Keratinocyte (primary cell): ENCODE results near the gene PPP6R1. TPM values are rescaled to one million over a fixed set of nuclear protein-coding genes. Genes with fewer than 3 reads are reported as not detected.

ENCODE experiments used
- DNase-seq: peaks from one replicate; pipeline ENCODE4 v3.0.0-alpha.2; 2011; ENCODE audit warnings: low read depth, missing footprints, low spot score
- FAIRE-seq: peaks from 2 replicates; lab custom pipeline; 2011; peaks lifted over from hg19 to GRCh38; lab: Jason Lieb, UNC
- H2AFZ ChIP-seq: 2 replicates; pipeline ENCODE4 v1.6.0; 2012; ENCODE audit warnings: low read length, control low read depth, inconsistent platforms; ENCODE audit not compliant: control insufficient read depth
- H3K27ac ChIP-seq: 2 replicates; pipeline ENCODE4 v1.5.1; 2011; ENCODE audit warnings: low read length; ENCODE audit not compliant: control insufficient read depth, insufficient read depth
- H3K27me3 ChIP-seq: 3 replicates; pipeline ENCODE4 v1.6.0; 2011; ENCODE audit warnings: low read length; ENCODE audit not compliant: control insufficient read depth, insufficient read depth; ENCODE audit errors: extremely low read depth
- H3K36me3 ChIP-seq, 2 experiments: 2 replicates in 1 of 2; 3 replicates in 1 of 2; pipeline ENCODE4 v1.5.1; 2011; ENCODE audit warnings: low read length in 2 of 2, mild to moderate bottlenecking in 1 of 2; ENCODE audit not compliant: control insufficient read depth in 2 of 2, insufficient read depth in 2 of 2; ENCODE audit errors: extremely low read depth in 1 of 2
- H3K4me1 ChIP-seq: 3 replicates; pipeline ENCODE4 v1.5.1; 2011; ENCODE audit warnings: low read length; ENCODE audit not compliant: control insufficient read depth, insufficient read depth; ENCODE audit errors: extremely low read depth
- H3K4me2 ChIP-seq: 3 replicates; pipeline ENCODE4 v1.6.0; 2011; ENCODE audit warnings: low read depth, low read length; ENCODE audit not compliant: control insufficient read depth, insufficient read depth; ENCODE audit errors: extremely low read depth
- H3K4me3 ChIP-seq, 3 experiments: fragments of 200-600 bp in 1 of 3; sonication (generic) in 1 of 3; 2 replicates in 2 of 3; 3 replicates in 1 of 3; pipeline ENCODE4 v1.5.1; 2011 to 2016; ENCODE audit warnings: low read length in 3 of 3, mild to moderate bottlenecking in 3 of 3, control low read depth in 2 of 3, inconsistent platforms in 1 of 3, low read depth in 1 of 3, mixed read lengths in 1 of 3, mixed run types in 1 of 3, moderate library complexity in 1 of 3; ENCODE audit not compliant: control insufficient read depth in 2 of 3, insufficient read depth in 2 of 3; ENCODE audit errors: extremely low read depth in 1 of 3
- H3K79me2 ChIP-seq: 2 replicates; pipeline ENCODE4 v1.6.0; 2012; ENCODE audit warnings: low read length; ENCODE audit not compliant: control insufficient read depth, insufficient read depth
- H3K9ac ChIP-seq: 3 replicates; pipeline ENCODE4 v1.6.0; 2011; ENCODE audit warnings: low read length; ENCODE audit not compliant: control insufficient read depth, insufficient read depth; ENCODE audit errors: extremely low read depth
- H3K9me1 ChIP-seq: 3 replicates; pipeline ENCODE4 v1.6.0; 2011; ENCODE audit warnings: low read length; ENCODE audit not compliant: control insufficient read depth, insufficient read depth; ENCODE audit errors: extremely low read depth
- H3K9me3 ChIP-seq: 2 replicates; pipeline ENCODE4 v1.5.1; 2012; ENCODE audit warnings: low read depth, low read length; ENCODE audit not compliant: control insufficient read depth
- H4K20me1 ChIP-seq: 3 replicates; pipeline ENCODE4 v1.6.0; 2011; ENCODE audit warnings: low read length; ENCODE audit not compliant: control insufficient read depth, insufficient read depth; ENCODE audit errors: extremely low read depth
- EZH2 ChIP-seq: IDR thresholded peaks from one replicate; pipeline ENCODE4 v1.6.1; 2012; ENCODE audit warnings: inconsistent platforms, mild to moderate bottlenecking, low read length, moderate library complexity
- dilution Hi-C: fragments of 300-500 bp; cut with MboI; formaldehyde crosslinking; loops from one replicate; pipeline ENCODE4 v1.7.0; 2020; ENCODE audit warnings: low sequenced_read_pairs; ENCODE audit not compliant: extremely low pct_ligation_motif_present
- polyA plus RNA-seq, 5 experiments: library from polyadenylated mRNA; depleted of rRNA in 3 of 5; stranded (reverse) in 3 of 5; stranded (forward) in 1 of 5; unstranded in 1 of 5; fragments of >200 nt; gene quantifications; 1 replicate in 1 of 5; 2 replicates in 3 of 5; 3 replicates in 1 of 5; pipeline versions ENCODE4 v1.2.1 to v1.2.3, GENCODE V29; 2011 to 2012; ENCODE audit warnings: missing spikeins in 2 of 5, low read depth in 1 of 5, low replicate concordance in 1 of 5
- TF ChIP-seq, protein P1 (sequence below), 3 experiments: IDR thresholded peaks in 1 of 3; conservative IDR thresholded peaks in 1 of 3; optimal IDR thresholded peaks in 1 of 3; 2 replicates in 2 of 3; 3 replicates in 1 of 3; pipeline versions ENCODE3 to v1.5.1; 2011; ENCODE audit warnings: low read length in 3 of 3, mild to moderate bottlenecking in 3 of 3, moderate library complexity in 2 of 3, control low read depth in 1 of 3, inconsistent platforms in 1 of 3; ENCODE audit not compliant: insufficient read depth in 2 of 3; ENCODE audit errors: extremely low read depth in 1 of 3

The PPP6R1 gene
- polyA plus RNA-seq, 1 donor (not counting 4 experiments of a cell fraction or from before 2014, with no cell fraction given): 26.7 TPM

DNA sequence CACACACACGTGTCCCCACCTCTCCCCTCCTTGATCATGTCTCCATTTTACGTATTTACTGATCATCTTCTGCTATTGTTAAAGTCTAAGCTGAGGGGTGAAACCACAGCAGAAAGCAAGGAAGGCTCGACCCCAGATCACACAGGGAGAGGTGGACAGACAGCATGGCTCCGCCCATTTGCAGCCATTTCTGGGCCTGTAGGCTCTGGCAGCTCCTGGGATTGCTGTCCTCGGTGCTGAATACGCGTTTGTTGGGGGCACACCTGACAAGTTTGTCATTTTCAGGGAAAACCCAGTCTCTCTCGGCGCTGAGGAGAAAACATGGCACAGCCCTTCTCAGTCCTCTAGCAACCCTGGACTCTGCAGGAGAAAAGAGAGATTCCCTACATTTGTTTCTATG, 38.3 kb downstream of the PPP6R1 start:
- Histone ChIP-seq H3K36me3 (peaks cover 0 to 7% of the 10 kb centered on the region in 2 experiments), H3K9me3 (no peaks in the 10 kb centered on the region), H3K4me1 (peaks cover 9% of the 10 kb centered on the region), H3K27me3 (no peaks in the 10 kb centered on the region), H3K4me2 (no peak overlapping the region), H2AFZ (no peak overlapping the region), H3K9ac (no peak overlapping the region), H4K20me1 (no peaks in the 10 kb centered on the region), H3K4me3 (no peak overlapping the region), H3K27ac (no peak overlapping the region), H3K79me2 (no peaks in the 10 kb centered on the region), H3K9me1 (no peaks in the 10 kb centered on the region)
- dilution Hi-C loops: no loop called here
- no peak for TF ChIP-seq EZH2
- TF ChIP-seq, protein P1, sequence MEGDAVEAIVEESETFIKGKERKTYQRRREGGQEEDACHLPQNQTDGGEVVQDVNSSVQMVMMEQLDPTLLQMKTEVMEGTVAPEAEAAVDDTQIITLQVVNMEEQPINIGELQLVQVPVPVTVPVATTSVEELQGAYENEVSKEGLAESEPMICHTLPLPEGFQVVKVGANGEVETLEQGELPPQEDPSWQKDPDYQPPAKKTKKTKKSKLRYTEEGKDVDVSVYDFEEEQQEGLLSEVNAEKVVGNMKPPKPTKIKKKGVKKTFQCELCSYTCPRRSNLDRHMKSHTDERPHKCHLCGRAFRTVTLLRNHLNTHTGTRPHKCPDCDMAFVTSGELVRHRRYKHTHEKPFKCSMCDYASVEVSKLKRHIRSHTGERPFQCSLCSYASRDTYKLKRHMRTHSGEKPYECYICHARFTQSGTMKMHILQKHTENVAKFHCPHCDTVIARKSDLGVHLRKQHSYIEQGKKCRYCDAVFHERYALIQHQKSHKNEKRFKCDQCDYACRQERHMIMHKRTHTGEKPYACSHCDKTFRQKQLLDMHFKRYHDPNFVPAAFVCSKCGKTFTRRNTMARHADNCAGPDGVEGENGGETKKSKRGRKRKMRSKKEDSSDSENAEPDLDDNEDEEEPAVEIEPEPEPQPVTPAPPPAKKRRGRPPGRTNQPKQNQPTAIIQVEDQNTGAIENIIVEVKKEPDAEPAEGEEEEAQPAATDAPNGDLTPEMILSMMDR (optimal IDR thresholded peaks at IDR 0.05 in 1 of 3, IDR thresholded peaks at IDR 0.05 in 1 of 3, conservative IDR thresholded peaks at IDR 0.05 in 1 of 3; ENCODE audit: extremely low read depth in 1 of 3, insufficient read depth in 2 of 3, low read length in 3 of 3): no peak
- FAIRE-seq (no peak), DNase-seq (no peak)

GRCh38 chr19:55216461-55217198, 42.2 kb downstream of the PPP6R1 start:
- Histone ChIP-seq H3K4me1 (peaks cover 9% of the 10 kb centered on the region), H3K9me1 (no peaks in the 10 kb centered on the region), H2AFZ (no peak overlapping the region), H3K27ac (peak overlapping the region; percentile 64), H3K79me2 (no peaks in the 10 kb centered on the region), H3K27me3 (no peaks in the 10 kb centered on the region), H3K9ac (peak overlapping the region; percentile 65), H3K9me3 (no peaks in the 10 kb centered on the region), H3K4me2 (peak overlapping the region; percentile 89), H3K36me3 (peaks cover 0 to 2% of the 10 kb centered on the region in 2 experiments), H4K20me1 (no peaks in the 10 kb centered on the region), H3K4me3 (peak overlapping the region; percentile 12 to 66 (median 18))
- dilution Hi-C loops: no loop called here
- peak; percentile 99 for DNase-seq
- FAIRE-seq: peak; percentile 87
- no peak for TF ChIP-seq EZH2
- TF ChIP-seq, protein P1 (optimal IDR thresholded peaks at IDR 0.05 in 1 of 3, IDR thresholded peaks at IDR 0.05 in 1 of 3, conservative IDR thresholded peaks at IDR 0.05 in 1 of 3; ENCODE audit: extremely low read depth in 1 of 3, insufficient read depth in 2 of 3, low read length in 3 of 3): peak in 1 of 3 experiments; percentile 6
